Neuronal stem cell (in vitro differentiated cells): ENCODE results near the gene MUSTN1.
A peak's percentile ranks its signal among the peaks of the same experiment; 100 is the strongest.

Experiments
- DNase-seq: peaks from one replicate; pipeline ENCODE4 v3.0.0-alpha.2; 2013; ENCODE audit warnings: low spot score
- H2AFZ ChIP-seq: one replicate; pipeline ENCODE4 v1.6.1; 2013; ENCODE audit warnings: mild to moderate bottlenecking, low read length, inconsistent platforms
- H2AK5ac ChIP-seq: 2 replicates; pipeline ENCODE4 v1.6.1; 2013; ENCODE audit warnings: low read depth, mild to moderate bottlenecking, inconsistent platforms, low read length, moderate library complexity, mixed read lengths
- H2BK120ac ChIP-seq: 2 replicates; pipeline ENCODE4 v1.6.1; 2013; ENCODE audit warnings: low read depth, mild to moderate bottlenecking, inconsistent platforms, low read length, moderate library complexity, mixed read lengths
- H2BK12ac ChIP-seq: one replicate; pipeline ENCODE4 v1.6.1; 2013; ENCODE audit warnings: low read length, inconsistent platforms
- H2BK15ac ChIP-seq: 2 replicates; pipeline ENCODE4 v1.6.1; 2013; ENCODE audit warnings: mild to moderate bottlenecking, low read length, inconsistent platforms, mixed read lengths
- H2BK5ac ChIP-seq: one replicate; pipeline ENCODE4 v1.6.1; 2013; ENCODE audit warnings: inconsistent platforms, mild to moderate bottlenecking, low read length, moderate library complexity
- H3K14ac ChIP-seq: one replicate; pipeline ENCODE4 v1.6.1; 2013; ENCODE audit warnings: low read length, inconsistent platforms
- H3K18ac ChIP-seq: 2 replicates; pipeline ENCODE4 v1.6.1; 2013; ENCODE audit warnings: low read length, inconsistent platforms
- H3K23ac ChIP-seq: 2 replicates; pipeline ENCODE4 v1.6.1; 2013; ENCODE audit warnings: low read depth, mild to moderate bottlenecking, mixed read lengths, low read length, inconsistent platforms; ENCODE audit not compliant: poor library complexity
- H3K27ac ChIP-seq: replicated peaks from 3 replicates; pipeline ENCODE4 v1.5.1; 2013; ENCODE audit warnings: low read length, inconsistent platforms
- H3K27me3 ChIP-seq, 3 experiments: 2 replicates each; pipeline ENCODE4 v1.6.1; 2013; ENCODE audit warnings: low read length in 3 of 3, mild to moderate bottlenecking in 2 of 3, inconsistent platforms in 1 of 3, low read depth in 1 of 3, mixed read lengths in 1 of 3, moderate library complexity in 1 of 3; ENCODE audit not compliant: control insufficient read depth in 3 of 3, insufficient read depth in 3 of 3
- H3K36me3 ChIP-seq, 2 donors: replicated peaks in 1 of 2; 2 replicates each; pipeline ENCODE4 v1.6.1; 2013; ENCODE audit warnings: low read length in 2 of 2; ENCODE audit not compliant: control insufficient read depth in 2 of 2, insufficient read depth in 2 of 2
- H3K4ac ChIP-seq: 2 replicates; pipeline ENCODE4 v1.6.1; 2013; ENCODE audit warnings: inconsistent platforms, mild to moderate bottlenecking, low read length, moderate library complexity
- H3K4me1 ChIP-seq, 2 donors: 1 replicate in 1 of 2; 2 replicates in 1 of 2; pipeline ENCODE4 v1.6.1; 2013; ENCODE audit warnings: low read length in 2 of 2, low read depth in 1 of 2; ENCODE audit not compliant: control insufficient read depth in 2 of 2, insufficient read depth in 1 of 2
- H3K4me2 ChIP-seq: one replicate; pipeline ENCODE4 v1.6.1; 2013; ENCODE audit warnings: mild to moderate bottlenecking, low read length, inconsistent platforms; ENCODE audit not compliant: insufficient read depth, poor library complexity, severe bottlenecking
- H3K4me3 ChIP-seq, 2 donors: 2 replicates each; pipeline ENCODE4 v1.5.1; 2013; ENCODE audit warnings: low read length in 2 of 2, mild to moderate bottlenecking in 2 of 2, inconsistent platforms in 1 of 2, moderate library complexity in 1 of 2
- H3K79me1 ChIP-seq: one replicate; pipeline ENCODE4 v1.6.1; 2013; ENCODE audit warnings: low read depth, mild to moderate bottlenecking, inconsistent platforms, low read length, moderate library complexity
- H3K9ac ChIP-seq: one replicate; pipeline ENCODE4 v1.6.1; 2013; ENCODE audit warnings: mild to moderate bottlenecking, low read depth, low read length, inconsistent platforms; ENCODE audit not compliant: poor library complexity
- H3K9me3 ChIP-seq, 2 donors: replicated peaks in 1 of 2; 2 replicates each; pipeline versions ENCODE3 to v1.6.1; 2013; ENCODE audit warnings: low read length in 2 of 2, mild to moderate bottlenecking in 2 of 2, inconsistent platforms in 1 of 2, low read depth in 1 of 2, mixed read lengths in 1 of 2, moderate library complexity in 1 of 2; ENCODE audit not compliant: control insufficient read depth in 2 of 2, insufficient read depth in 1 of 2
- H4K8ac ChIP-seq: one replicate; pipeline ENCODE4 v1.6.1; 2013; ENCODE audit warnings: low read depth, mild to moderate bottlenecking, inconsistent platforms, low read length, moderate library complexity
- H4K91ac ChIP-seq: one replicate; pipeline ENCODE4 v1.6.1; 2013; ENCODE audit warnings: low read length, low read depth, mild to moderate bottlenecking, inconsistent platforms; ENCODE audit not compliant: poor library complexity
- WGBS, 2 donors: extraction: QIAGEN DNeasy Blood & Tissue Kit; methylation state at CpG; one replicate each; pipeline ENCODE4 v1.1.7; 2013; ENCODE audit warnings: missing lambda C conversion rate in 2 of 2, mixed read lengths in 1 of 2; ENCODE audit not compliant: insufficient read length in 2 of 2, insufficient replicate concordance in 1 of 2; ENCODE audit errors: extremely low coverage in 2 of 2; 5-methylcytosine and 5-hydroxymethylcytosine counted together

The MUSTN1 gene

DNA sequence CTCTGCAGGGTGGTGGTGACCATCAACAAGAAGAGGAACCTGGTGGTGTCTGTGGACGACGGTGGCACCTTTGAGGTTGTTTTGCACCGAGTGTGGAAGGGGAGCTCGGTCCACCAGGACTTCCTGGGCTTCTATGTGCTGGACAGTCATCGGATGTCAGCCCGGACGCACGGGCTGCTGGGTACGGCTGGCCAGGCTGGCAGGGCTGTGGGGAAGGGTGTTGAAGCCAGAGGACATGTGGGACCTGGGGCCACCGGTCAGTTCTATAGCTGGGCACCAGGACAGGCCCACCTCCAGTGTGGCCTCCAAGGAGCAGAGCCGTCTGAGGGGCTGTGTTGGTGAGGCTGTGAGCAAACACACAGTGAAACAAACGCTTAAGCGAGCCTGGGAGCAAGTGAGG is 44.1 kb downstream of the MUSTN1 start:
- Histone ChIP-seq H3K9ac (peak overlapping the region; percentile 50), H3K4me2 (no peak overlapping the region), H2BK15ac (no peak overlapping the region), H3K4me3 (no peak overlapping the region), H3K18ac (peak overlapping the region; percentile 65), H2BK12ac (no peak overlapping the region), H3K14ac (no peak overlapping the region), H3K27ac (no peak overlapping the region), H3K23ac (peak overlapping the region; percentile 9), H3K27me3 (peaks cover 0 to 9% (median 0%) of the 10 kb centered on the region in 3 experiments), H2AK5ac (peak overlapping the region; percentile 85), H4K91ac (no peak overlapping the region), H3K79me1 (no peaks in the 10 kb centered on the region), H3K4me1 (peaks cover 4 to 12% of the 10 kb centered on the region in 2 donors), H3K9me3 (no peaks in the 10 kb centered on the region), H4K8ac (no peak overlapping the region), H2BK120ac (no peak overlapping the region), H3K4ac (no peak overlapping the region), H2AFZ (no peak overlapping the region), H2BK5ac (no peak overlapping the region), H3K36me3 (no peaks in the 10 kb centered on the region)
- no CpG with 5 or more reads among the region's 13 CpGs for WGBS, 2 donors
- DNase-seq: no peak

DNA sequence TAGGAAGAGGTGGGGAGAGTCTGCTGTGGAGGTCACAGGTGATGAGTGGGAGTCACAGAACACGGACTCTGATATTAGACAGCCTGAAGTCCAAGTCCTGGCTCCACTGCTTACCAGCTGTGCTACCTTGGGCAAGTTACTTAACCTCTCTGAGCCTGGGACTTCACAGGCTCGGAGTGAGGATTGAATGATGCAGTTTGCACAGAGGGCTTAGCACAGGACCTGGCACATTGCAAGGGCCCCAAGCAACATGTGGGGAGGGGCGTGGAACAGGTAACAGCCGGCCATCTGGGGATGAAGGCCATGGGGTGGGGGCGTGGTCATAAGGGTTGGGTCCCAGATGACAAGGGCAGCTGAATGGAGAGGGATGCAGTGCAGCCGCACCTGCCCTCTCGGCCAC is 44.5 kb downstream of the MUSTN1 start:
- Histone ChIP-seq H3K4me3 (no peak overlapping the region), H2AK5ac (peak overlapping the region; percentile 85), H2BK5ac (no peak overlapping the region), H3K27ac (no peak overlapping the region), H3K36me3 (no peaks in the 10 kb centered on the region), H3K27me3 (peaks cover 0 to 11% (median 0%) of the 10 kb centered on the region in 3 experiments), H3K9ac (peak overlapping the region; percentile 50), H4K91ac (no peak overlapping the region), H3K79me1 (no peaks in the 10 kb centered on the region), H2BK15ac (no peak overlapping the region), H2BK120ac (no peak overlapping the region), H3K4ac (no peak overlapping the region), H3K23ac (peak overlapping the region; percentile 9), H2AFZ (no peak overlapping the region), H3K18ac (peak overlapping the region; percentile 65), H2BK12ac (no peak overlapping the region), H4K8ac (no peak overlapping the region), H3K14ac (no peak overlapping the region), H3K4me1 (peaks cover 4 to 12% of the 10 kb centered on the region in 2 donors), H3K9me3 (no peaks in the 10 kb centered on the region), H3K4me2 (no peak overlapping the region)
- no CpG with 5 or more reads among the region's 7 CpGs for WGBS, 2 donors
- no peak for DNase-seq

- no peak overlapping the region for H3K4me2 ChIP-seq
- H3K4ac ChIP-seq: no peak overlapping the region
- H3K18ac ChIP-seq: peak overlapping the region; percentile 49
- H2BK12ac ChIP-seq: no peak overlapping the region
- H3K79me1 ChIP-seq: no peaks in the 10 kb centered on the region
- H2BK5ac ChIP-seq: no peak overlapping the region
- H2BK15ac ChIP-seq: no peak overlapping the region
- H4K91ac ChIP-seq: no peak overlapping the region
- H3K14ac ChIP-seq: peak overlapping the region; percentile 23
- H3K4me3 ChIP-seq: no peak overlapping the region
- no peaks in the 10 kb centered on the region for H3K36me3 ChIP-seq
- H4K8ac ChIP-seq: no peak overlapping the region
- no CpG with 5 or more reads among the region's 6 CpGs for WGBS, 2 donors
- peaks cover 4 to 9% of the 10 kb centered on the region in 2 donors for H3K4me1 ChIP-seq
- no peak for DNase-seq
- no peak overlapping the region for H3K23ac ChIP-seq
- H3K27me3 ChIP-seq: peaks cover 0 to 14% (median 0%) of the 10 kb centered on the region in 3 experiments
- H2AK5ac ChIP-seq: no peak overlapping the region
- H2BK120ac ChIP-seq: no peak overlapping the region
- peak overlapping the region; percentile 49 for H2AFZ ChIP-seq
- peak overlapping the region; percentile 9 for H3K9ac ChIP-seq
- no peak overlapping the region for H3K27ac ChIP-seq
- no peaks in the 10 kb centered on the region for H3K9me3 ChIP-seq
These were observed 45.1 kb downstream of the MUSTN1 start for GRCh38 chr3:52789746-52790040.

DNA sequence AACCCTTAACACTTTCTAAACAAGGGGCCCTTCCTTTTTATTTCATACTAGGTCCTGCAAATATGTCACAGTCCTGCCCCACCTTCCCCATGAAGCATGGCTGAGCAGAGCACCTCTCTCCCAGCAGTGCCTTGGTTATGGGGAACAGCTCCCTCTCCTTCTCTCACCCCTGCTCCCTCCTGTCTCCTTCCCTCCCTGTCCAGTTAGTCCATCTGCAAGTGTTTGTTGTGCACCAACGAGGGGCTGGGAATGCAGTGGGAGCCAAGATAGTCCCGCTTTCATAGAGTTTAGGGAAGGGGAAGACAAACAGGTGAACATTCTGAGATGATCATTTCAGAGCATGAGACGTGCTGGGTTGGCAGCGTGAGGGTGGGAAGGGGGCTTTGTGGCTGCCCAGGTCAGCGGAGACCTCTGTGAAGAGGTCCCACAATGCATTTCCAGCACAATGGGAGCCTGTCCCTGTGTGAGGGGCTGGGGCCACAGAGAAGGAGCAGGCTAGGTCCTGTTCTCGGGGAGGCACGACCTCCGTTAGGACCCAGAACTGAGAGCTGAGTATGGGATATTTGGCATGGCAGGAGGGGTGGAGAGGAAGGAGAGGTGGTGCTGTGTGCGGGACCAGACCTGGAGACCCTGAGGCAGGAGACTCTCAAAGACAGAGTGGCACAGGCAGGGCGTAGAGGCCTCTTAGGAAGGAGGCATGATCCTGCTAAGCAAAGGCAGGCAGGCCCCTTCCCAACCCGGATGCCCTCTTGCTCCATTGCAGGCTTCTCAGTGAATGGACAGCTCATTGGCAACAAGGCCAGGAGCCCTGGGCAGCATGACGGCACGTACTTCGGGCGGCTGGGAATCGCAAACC is 45.7 kb downstream of the MUSTN1 start:
- no peak overlapping the region for H3K4ac ChIP-seq
- no peaks in the 10 kb centered on the region for H3K79me1 ChIP-seq
- no peak overlapping the region for H3K4me2 ChIP-seq
- H3K18ac ChIP-seq: peak overlapping the region; percentile 49
- no peak overlapping the region for H2BK5ac ChIP-seq
- peaks cover 0 to 4% of the 10 kb centered on the region in 2 donors for H3K4me1 ChIP-seq
- H2AFZ ChIP-seq: peak overlapping the region; percentile 49
- no peak overlapping the region for H3K23ac ChIP-seq
- H2AK5ac ChIP-seq: no peak overlapping the region
- H3K36me3 ChIP-seq: no peaks in the 10 kb centered on the region
- no peak overlapping the region for H2BK120ac ChIP-seq
- no peak overlapping the region for H4K91ac ChIP-seq
- H3K27ac ChIP-seq: no peak overlapping the region
- H3K14ac ChIP-seq: peak overlapping the region; percentile 23
- H3K9me3 ChIP-seq: no peaks in the 10 kb centered on the region
- no peak overlapping the region for H2BK15ac ChIP-seq
- DNase-seq: no peak
- no peak overlapping the region for H2BK12ac ChIP-seq
- no peak overlapping the region for H3K4me3 ChIP-seq
- peaks cover 0 to 14% (median 0%) of the 10 kb centered on the region in 3 experiments for H3K27me3 ChIP-seq
- no peak overlapping the region for H4K8ac ChIP-seq
- peak overlapping the region; percentile 9 for H3K9ac ChIP-seq
- no CpG with 5 or more reads among the region's 16 CpGs for WGBS, 2 donors
